Fibroblast of lung (primary cell): Measurements from ENCODE around the gene MACROD2. TPM values are rescaled to one million over a fixed set of nuclear protein-coding genes. Genes with fewer than 3 reads are reported as not detected.

Experiments
- DNase-seq, 2 donors: peaks; one replicate each; pipeline versions ENCODE4 v3.0.0 to v3.0.0-alpha.2; 2010; ENCODE audit warnings: low read depth in 2 of 2
- H2AFZ ChIP-seq: 2 replicates; pipeline ENCODE4 v1.5.1; 2012; ENCODE audit warnings: low read length, control low read depth, inconsistent platforms
- H3K27ac ChIP-seq: 2 replicates; pipeline ENCODE4 v1.5.1; 2011; ENCODE audit warnings: low read length, control low read depth; ENCODE audit not compliant: insufficient read depth
- H3K27me3 ChIP-seq: 2 replicates; pipeline ENCODE4 v1.5.1; 2011; ENCODE audit warnings: mild to moderate bottlenecking, low read length; ENCODE audit not compliant: control insufficient read depth, insufficient read depth
- H3K36me3 ChIP-seq: 2 replicates; pipeline ENCODE4 v1.5.1; 2011; ENCODE audit warnings: low read length; ENCODE audit not compliant: control insufficient read depth, insufficient read depth
- H3K4me1 ChIP-seq: 2 replicates; pipeline ENCODE4 v1.5.1; 2011; ENCODE audit warnings: low read length; ENCODE audit not compliant: control insufficient read depth, insufficient read depth; ENCODE audit errors: extremely low read depth
- H3K4me2 ChIP-seq: 2 replicates; pipeline ENCODE4 v1.5.1; 2011; ENCODE audit warnings: low read length, control low read depth; ENCODE audit not compliant: insufficient read depth; ENCODE audit errors: extremely low read depth
- H3K4me3 ChIP-seq, 4 experiments: fragments of 200-600 bp in 1 of 4; sonication (generic) in 1 of 4; replicated peaks in 1 of 4; 2 replicates each; pipeline ENCODE4 v1.5.1; 2011 to 2016; ENCODE audit warnings: low read length in 4 of 4, low read depth in 3 of 4, mild to moderate bottlenecking in 3 of 4, control low read depth in 2 of 4, inconsistent platforms in 1 of 4, mixed read lengths in 1 of 4; ENCODE audit not compliant: insufficient read depth in 1 of 4; ENCODE audit errors: control extremely low read depth in 1 of 4
- H3K79me2 ChIP-seq: 2 replicates; pipeline ENCODE4 v1.5.1; 2012; ENCODE audit warnings: mild to moderate bottlenecking, low read length, inconsistent platforms; ENCODE audit not compliant: control insufficient read depth, insufficient read depth
- H3K9ac ChIP-seq: 2 replicates; pipeline ENCODE4 v1.5.1; 2011; ENCODE audit warnings: mild to moderate bottlenecking, low read length, control low read depth; ENCODE audit not compliant: insufficient read depth
- H3K9me3 ChIP-seq: 2 replicates; pipeline ENCODE4 v1.5.1; 2012; ENCODE audit warnings: low read depth, low read length; ENCODE audit not compliant: control insufficient read depth, insufficient read depth
- H4K20me1 ChIP-seq: 2 replicates; pipeline ENCODE4 v1.5.1; 2011; ENCODE audit warnings: low read length; ENCODE audit not compliant: control insufficient read depth, insufficient read depth; ENCODE audit errors: extremely low read depth
- CTCF ChIP-seq, 2 donors: IDR thresholded peaks in 1 of 2; conservative IDR thresholded peaks in 1 of 2; 1 replicate in 1 of 2; 2 replicates in 1 of 2; pipeline ENCODE4 v1.5.1; 2011 to 2012; ENCODE audit warnings: low read length in 2 of 2, control low read depth in 1 of 2, inconsistent platforms in 1 of 2, low read depth in 1 of 2, mild to moderate bottlenecking in 1 of 2
- EZH2 ChIP-seq: IDR thresholded peaks from 2 replicates; pipeline ENCODE4 v1.5.1; 2012; ENCODE audit warnings: low read length, control low read depth, mild to moderate bottlenecking; ENCODE audit errors: missing control alignments
- polyA plus RNA-seq, 2 donors: library from polyadenylated mRNA; depleted of rRNA in 1 of 2; stranded (reverse) in 1 of 2; unstranded in 1 of 2; fragments of >200 nt; gene quantifications; 2 replicates each; pipeline ENCODE4 v1.2.1, GENCODE V29; 2011 to 2012; ENCODE audit warnings: missing spikeins in 1 of 2
- total RNA-seq: library from RNA; depleted of rRNA; stranded (reverse); fragments of >200 nt; gene quantifications from 2 replicates; pipeline ENCODE4 v1.2.1, GENCODE V29; 2014

MACROD2 gene
- total and polyA plus RNA-seq, 2 donors (not counting 1 experiment from before 2014, with no cell fraction given) = 0.54 to 1.7 TPM

DNA sequence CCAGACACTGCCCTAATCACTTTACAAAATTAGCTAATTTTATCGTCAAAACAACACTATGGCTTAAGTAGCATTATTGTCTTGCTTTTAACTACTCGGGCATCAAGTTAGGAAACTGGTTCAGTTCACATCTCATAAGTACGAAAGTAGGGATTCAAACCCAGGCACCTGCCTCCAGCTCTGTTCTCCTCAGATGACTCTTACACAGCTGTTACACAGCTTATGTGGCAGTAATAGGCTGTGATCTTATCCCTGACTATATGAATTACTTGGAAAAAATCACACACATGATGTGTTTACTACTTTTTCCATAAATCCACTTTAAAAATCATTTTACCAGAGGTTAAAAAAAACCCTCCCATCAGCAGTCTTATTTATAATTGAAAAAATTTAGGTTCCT lies 731.3 kb downstream of the MACROD2 start:
- H3K27ac ChIP-seq = no peak overlapping the region
- no peak overlapping the region for H3K4me3 ChIP-seq
- no peak overlapping the region for H2AFZ ChIP-seq
- H3K27me3 ChIP-seq = no peaks in the 10 kb centered on the region
- H3K79me2 ChIP-seq = no peaks in the 10 kb centered on the region
- H3K9ac ChIP-seq = no peak overlapping the region
- no peaks in the 10 kb centered on the region for H3K4me1 ChIP-seq
- TF ChIP-seq CTCF (conservative IDR thresholded peaks at IDR 0.05 in 1 of 2, IDR thresholded peaks at IDR 0.05 in 1 of 2; ENCODE audit: low read depth in 1 of 2, low read length in 2 of 2) = no peak
- TF ChIP-seq EZH2 = no peak
- no peaks in the 10 kb centered on the region for H3K9me3 ChIP-seq
- H3K36me3 ChIP-seq = no peaks in the 10 kb centered on the region
- DNase-seq = no peak
- H3K4me2 ChIP-seq = no peak overlapping the region
- no peaks in the 10 kb centered on the region for H4K20me1 ChIP-seq

DNA sequence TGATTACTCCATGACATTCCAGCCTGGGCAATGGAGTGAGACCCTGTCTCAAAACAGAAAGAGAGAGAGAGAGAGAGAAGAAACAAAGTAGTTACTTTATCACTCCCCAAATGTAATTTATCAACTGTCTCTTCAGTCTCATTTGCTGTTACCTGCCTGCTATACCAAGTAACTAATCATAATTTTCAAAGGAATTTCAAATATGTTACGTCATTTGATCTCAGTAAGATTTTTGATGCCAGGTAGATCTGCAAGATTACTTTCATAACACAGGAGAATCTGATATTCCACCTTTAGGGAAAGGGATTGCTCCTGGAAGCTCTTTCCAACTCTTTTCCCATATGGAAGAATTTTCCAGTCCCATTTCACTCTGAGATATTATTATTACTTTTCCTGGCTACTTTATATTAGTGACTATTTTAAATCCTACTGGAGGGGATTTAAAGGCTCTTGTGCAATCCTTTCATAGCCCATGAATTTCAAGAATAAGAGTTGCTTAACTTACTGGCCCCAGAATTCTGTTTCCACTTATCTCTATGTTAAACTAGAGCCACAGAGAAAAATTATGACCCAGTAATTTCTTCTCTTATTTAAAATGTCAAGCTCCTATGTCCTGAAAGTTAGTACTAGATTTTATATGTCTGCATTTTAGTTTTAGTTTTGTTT lies 732.3 kb downstream of the MACROD2 start:
- DNase-seq = no peak
- Histone ChIP-seq H3K36me3 (no peaks in the 10 kb centered on the region), H3K9me3 (no peaks in the 10 kb centered on the region)

DNA sequence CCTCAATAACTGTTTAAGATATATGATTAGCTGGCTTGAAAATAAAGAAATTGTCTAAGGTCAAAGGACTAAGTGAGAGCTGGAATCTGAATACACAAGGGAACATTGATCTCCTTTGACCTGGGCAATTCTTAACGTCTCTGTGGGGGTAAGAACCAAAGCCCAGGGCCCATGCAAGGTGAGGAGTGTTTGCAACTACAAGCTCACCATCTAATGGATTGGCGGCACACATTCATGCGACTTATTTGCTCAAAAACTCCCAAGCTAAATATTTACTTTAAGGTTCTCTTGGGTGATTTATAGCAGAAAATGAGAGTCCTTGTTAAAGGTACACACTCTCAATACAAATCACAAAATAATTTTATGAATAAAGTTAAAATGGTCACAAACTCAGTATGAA lies 734.1 kb downstream of the MACROD2 start:
- Histone ChIP-seq H3K4me1 (no peaks in the 10 kb centered on the region), H3K27ac (no peak overlapping the region), H4K20me1 (no peaks in the 10 kb centered on the region), H3K27me3 (no peaks in the 10 kb centered on the region), H3K9ac (no peak overlapping the region), H3K4me2 (no peak overlapping the region), H2AFZ (no peak overlapping the region), H3K9me3 (no peaks in the 10 kb centered on the region), H3K36me3 (no peaks in the 10 kb centered on the region), H3K4me3 (no peak overlapping the region), H3K79me2 (no peaks in the 10 kb centered on the region)
- DNase-seq = no peak
- TF ChIP-seq EZH2 (no peak), CTCF (conservative IDR thresholded peaks at IDR 0.05 in 1 of 2, IDR thresholded peaks at IDR 0.05 in 1 of 2; ENCODE audit: low read depth in 1 of 2, low read length in 2 of 2) (no peak)

More for the DNA sequence above, 732.3 kb downstream of the MACROD2 start:
- Histone ChIP-seq H3K27me3 (no peaks in the 10 kb centered on the region), H3K4me1 (no peaks in the 10 kb centered on the region), H3K9ac (no peak overlapping the region), H3K4me3 (no peak overlapping the region), H2AFZ (no peak overlapping the region), H3K79me2 (no peaks in the 10 kb centered on the region), H3K4me2 (no peak overlapping the region), H3K27ac (no peak overlapping the region), H4K20me1 (no peaks in the 10 kb centered on the region)
- TF ChIP-seq EZH2 = no peak
- TF ChIP-seq CTCF (conservative IDR thresholded peaks at IDR 0.05 in 1 of 2, IDR thresholded peaks at IDR 0.05 in 1 of 2; ENCODE audit: low read depth in 1 of 2, low read length in 2 of 2) = no peak
